KG1 (cell line): Measurements from ENCODE around the gene B4GALNT3.

Source experiments
- DNase-seq: peaks from one replicate; lab custom pipeline; 2025; lab: John Stamatoyannopoulos, UW

Gene B4GALNT3

DNA sequence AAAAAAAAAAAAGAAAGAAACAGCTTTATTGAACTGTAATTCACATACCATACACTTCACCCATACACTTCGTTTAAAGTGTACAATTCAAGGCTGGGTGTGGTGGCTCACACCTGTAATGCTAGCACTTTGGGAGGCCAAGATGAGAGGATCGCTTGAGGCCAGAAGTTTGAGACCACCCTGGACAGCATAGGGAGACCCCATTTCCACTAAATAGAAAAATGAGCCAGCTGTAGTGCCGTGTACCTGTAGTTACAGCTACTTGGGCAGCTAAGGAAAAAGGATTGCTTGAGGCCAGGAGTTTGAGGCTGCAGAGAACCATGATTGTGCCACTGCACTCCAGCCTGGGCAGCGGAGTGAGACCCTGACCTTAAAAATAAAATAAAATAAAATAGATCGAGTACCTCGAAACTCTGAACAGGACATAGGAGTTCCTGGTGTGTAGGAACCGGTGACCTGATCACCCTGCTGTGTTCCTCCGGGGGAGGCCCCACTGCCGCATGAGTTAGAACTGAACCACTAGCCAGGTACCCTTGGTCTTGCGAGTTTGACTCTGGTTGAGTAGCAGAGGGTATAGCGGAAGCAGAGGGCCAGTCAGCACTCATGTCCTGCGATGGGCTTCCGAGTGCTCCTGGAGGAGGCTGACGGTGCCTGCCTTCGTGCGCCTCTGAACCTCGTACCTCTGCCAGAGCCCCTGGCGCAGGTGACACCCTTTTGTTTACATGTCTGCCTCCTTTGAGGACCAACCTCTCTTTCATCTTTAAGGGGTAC lies 80.0 kb downstream of the B4GALNT3 start:
- no peak for DNase-seq

DNA sequence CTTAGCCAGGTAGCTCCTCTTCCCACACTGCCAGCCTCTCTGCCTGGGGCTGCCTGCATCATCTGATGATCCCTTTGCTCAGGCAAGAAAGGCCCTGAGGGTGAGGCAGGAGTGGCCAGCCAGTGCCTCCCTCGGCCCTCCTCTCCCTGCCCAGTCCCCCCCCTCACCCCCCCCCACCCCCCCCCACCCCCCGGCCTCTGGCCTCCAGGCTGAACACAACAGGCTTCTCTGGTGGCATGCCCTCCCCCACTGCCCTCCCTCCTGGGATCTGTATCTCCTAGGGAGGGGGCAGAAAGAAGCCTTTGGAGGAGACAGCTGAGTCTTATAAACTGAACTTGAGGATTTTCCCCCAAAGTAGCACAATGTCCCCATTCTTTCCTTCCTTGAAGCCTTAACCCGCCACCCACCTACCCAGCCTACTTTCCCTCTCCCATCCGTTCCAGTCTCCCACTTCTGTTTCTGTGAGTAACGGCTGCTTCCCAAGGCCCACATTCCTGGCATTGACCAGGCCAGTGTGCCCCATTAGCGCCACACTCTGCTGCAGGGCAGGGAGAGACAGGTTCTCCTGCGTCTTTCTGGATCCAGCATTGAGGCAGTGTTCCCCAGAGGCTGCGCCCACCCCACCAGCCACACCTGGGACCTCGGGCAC lies 82.1 kb downstream of the B4GALNT3 start:
- no peak for DNase-seq

DNA sequence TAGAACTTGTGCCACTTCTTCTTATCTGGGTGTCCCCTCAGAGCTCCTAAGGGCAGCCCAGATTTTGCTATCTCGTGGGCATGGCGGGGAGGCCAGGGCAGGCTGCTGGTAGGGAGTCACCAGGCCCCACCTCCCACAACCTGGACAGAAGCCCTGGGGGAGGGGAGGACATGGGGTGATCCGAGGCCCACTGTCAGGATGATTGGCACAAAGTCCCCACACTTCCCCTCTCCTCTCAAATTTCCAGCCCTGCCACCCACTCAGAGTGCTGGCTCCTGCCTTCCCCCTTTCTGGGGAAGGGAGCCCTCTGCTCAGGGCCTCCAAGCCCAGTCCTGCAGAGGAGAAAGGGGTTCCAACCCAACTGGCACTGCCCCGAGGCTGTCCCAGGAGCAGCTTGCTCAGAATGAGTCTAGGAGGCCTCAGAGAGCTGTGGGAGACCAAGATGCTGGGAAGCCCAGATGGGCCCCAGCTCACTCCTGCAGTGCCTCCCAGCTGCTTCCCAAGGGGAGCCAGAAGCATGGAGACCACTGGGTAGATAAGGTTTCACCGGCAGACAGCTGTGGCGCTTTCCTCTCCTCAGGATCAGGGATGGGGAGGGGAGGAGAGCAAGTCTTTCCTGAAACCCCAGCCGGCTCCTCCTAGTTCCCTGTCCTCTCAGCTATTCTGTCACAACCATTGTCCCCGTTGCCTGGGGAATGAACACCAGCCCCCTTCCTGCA lies 82.8 kb downstream of the B4GALNT3 start:
- no peak for DNase-seq

DNA sequence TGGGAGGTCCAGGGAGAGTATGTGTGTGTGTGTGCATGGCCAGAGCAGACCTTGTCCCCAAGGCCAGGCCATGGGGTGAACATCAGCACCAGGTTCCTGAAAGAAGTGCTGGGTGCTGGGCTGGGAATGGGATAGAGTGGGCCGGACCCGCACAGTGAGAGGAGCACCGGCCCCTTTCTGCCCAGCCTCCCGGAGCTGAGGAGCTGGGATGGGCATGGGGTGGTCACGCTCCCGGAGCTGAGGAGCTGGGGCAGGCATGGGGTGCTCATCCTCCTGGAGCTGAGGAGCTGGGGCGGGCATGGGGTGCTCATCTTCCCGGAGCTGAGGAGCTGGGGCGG lies 83.3 kb downstream of the B4GALNT3 start:
- DNase-seq = no peak

DNA sequence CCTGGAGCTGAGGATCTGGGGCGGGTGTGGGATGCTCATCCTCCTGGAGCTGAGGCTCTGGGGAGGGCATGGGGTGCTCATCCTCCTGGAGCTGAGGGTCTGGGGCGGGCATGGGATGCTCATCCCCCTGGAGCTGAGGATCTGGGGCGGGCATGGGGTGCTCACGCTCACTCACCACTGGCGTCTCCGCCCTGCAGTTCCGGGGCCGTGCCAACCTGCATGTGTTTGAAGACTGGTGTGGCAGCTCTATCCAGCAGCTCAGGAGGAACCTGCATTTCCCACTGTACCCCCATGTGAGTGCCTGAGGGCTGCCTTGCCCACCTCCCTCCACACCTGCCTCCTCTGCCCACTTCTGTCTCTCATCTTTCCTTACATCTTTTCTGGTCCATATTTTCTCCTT lies 84.4 kb downstream of the B4GALNT3 start:
- no peak for DNase-seq

DNA sequence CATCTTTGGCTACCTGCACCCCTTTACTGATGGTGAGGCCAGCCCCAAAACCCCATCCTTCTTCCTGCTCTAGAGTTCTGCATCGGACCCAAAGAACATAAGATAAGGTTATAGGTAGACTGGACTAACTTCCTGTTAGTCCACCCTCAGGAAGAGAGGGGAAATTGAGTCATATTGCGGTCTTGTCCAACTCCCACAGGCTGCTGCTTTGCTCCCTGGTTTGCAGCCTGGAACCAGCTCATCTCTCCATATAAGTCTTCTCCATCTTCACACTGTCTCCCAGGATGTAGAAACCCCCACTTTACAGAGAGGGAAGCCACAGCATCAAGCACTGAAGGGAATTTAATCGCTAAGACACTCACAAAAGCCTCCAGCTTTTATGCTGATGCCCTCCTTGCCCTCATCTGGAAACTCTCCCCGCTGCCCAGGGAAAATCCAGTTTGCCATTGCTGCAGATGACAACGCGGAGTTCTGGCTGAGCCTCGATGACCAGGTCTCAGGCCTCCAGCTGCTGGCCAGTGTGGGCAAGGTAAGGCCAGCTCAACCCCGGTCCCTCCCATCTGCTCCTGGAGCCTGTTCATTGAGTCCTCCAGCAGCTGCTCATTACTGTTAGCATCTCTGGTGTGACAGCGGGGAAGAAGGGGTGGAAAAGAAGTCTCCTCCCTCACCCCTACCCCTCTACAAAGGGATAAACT lies 85.3 kb downstream of the B4GALNT3 start:
- no peak for DNase-seq

DNA sequence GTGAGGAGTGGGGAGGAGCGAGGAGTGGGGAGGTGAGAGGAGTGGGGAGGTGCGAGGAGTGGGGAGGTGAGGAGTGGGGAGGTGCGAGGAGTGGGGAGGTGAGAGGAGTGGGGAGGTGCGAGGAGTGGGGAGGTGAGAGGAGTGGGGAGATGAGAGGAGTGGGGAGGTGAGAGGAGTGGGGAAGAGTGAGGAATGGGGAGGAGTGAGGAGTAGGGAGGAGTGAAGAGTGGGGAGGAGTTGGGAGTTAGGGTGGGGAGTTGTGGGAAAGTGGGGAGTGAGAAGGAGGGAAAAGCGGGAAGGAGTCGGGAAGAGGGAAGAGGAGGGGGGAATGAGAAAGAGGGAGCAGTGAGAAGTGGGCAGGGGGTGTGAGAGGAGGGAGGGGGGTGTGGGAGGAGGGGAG lies 86.1 kb downstream of the B4GALNT3 start:
- no peak for DNase-seq

DNA sequence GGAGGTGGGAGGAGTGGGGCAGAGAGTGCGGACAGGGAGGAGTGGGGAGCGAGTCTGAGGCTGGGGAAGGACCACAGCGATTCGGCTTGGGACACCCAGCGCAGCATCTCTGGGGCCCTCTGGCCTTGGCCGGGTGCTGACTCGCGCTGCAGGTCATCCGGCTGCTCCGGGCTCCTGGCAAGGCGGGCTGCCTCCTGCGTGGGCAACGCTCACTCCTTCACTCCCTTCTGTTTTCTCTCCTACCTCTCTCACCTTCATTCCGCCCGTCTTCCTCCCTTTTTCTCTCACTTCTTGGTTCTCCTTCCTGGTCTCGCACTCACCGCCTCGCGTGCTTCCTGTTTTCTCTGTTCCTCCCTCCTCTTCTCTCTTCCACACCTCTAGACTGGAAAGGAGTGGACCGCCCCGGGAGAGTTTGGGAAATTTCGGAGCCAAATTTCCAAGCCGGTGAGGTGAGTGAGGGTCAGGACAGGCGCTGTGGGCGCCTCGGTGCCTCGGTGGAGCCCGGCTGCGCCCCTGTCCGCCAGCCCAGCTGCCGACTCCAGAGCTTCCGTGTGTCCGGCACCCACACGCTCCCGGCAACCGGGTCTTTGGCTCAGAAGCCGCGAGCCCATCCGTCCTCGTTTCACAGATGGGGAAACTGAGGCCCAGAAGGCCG lies 86.7 kb downstream of the B4GALNT3 start:
- DNase-seq = no peak

DNA sequence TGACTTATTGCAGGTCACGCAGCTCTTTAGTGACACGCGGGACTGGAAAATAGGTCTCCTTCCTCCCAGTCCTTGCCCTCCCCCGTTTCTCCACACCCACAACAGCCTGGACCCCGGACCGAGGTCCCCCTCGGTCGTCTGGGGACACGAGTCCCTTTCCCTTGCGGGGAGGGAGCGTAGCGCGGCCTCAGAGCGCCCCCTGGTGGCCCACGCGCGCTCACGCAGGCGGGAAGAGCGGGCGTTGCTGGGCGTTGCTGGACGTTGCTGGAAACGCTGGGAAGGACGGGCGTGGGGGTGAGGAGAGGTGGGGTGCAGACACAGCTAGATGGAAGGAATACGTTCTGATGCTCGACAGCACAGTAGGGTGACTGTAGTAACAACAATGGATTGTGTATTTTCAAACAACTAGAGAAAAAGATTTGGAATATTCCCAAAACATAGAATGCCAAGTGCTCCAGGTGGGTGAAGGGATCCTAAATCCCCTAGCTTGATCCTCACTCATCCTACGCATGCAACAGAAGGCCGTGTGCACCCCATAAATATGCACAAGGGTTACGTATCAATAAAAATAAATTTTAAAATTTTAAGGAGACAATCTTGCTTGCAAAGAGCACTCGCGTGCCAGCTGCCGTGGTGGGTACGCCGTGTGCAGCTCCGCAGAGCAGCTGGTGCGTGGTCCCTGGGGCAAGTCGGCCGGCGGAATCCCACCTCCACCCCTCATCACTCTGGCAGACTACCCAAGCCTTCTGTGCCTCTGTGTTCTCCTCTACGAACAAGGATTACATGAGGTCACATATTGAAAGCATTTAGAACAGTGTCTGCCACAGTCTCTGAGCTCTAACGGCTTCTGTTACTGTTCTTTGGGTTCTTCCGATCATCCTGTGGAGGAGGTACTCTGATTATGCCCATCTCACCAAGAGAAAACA lies 87.4 kb downstream of the B4GALNT3 start:
- DNase-seq = no peak

DNA sequence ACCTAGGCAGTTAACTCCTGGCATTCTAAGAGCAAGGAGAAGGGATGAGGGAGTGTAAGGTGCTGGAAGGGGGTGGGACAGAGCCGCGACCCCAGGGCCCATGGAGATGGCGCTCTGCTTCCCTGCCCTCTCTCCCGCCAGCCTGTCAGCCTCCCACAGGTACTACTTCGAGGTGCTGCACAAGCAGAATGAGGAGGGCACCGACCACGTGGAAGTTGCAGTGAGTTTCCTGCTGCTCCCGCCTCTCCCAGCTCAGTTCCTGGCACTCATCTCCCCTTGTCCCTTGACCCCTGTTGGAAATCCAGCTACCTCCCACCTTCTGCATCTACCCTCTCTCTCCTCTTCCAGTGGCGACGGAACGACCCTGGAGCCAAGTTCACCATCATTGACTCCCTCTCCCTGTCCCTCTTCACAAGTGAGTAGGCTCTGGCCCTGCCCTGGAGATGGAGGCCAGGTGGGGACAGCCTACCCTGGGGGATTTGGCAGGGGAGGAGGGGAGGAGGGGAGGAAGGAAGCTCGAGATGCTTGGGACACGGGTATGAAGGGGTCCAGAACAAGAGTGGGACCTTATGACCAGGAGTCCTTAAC lies 88.2 kb downstream of the B4GALNT3 start:
- no peak for DNase-seq

DNA sequence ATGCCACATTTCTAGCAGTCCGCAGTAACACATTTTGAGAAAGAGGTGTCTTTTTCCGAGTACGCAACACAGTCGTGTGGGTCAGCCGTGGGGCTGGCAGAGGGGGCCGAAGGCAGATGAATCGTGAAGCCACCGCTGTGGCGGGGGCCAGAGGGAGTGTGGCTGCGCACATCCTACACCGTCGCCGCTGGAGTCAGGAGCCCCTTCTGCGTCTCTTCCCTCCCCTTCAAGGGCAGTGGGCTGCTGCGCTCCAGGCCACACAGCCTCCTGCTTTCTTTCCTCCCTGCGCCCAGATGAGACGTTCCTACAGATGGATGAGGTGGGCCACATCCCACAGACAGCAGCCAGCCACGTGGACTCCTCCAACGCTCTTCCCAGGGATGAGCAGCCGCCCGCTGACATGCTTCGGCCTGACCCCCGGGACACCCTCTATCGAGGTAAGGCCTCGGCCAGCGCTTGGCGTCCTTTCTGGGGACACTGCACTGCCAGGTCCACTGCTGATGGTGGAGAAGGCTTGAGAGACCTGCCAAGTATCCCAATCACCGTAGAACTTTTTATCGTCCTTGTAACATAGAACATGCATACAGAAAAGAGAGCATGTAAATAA lies 89.8 kb downstream of the B4GALNT3 start:
- no peak for DNase-seq

DNA sequence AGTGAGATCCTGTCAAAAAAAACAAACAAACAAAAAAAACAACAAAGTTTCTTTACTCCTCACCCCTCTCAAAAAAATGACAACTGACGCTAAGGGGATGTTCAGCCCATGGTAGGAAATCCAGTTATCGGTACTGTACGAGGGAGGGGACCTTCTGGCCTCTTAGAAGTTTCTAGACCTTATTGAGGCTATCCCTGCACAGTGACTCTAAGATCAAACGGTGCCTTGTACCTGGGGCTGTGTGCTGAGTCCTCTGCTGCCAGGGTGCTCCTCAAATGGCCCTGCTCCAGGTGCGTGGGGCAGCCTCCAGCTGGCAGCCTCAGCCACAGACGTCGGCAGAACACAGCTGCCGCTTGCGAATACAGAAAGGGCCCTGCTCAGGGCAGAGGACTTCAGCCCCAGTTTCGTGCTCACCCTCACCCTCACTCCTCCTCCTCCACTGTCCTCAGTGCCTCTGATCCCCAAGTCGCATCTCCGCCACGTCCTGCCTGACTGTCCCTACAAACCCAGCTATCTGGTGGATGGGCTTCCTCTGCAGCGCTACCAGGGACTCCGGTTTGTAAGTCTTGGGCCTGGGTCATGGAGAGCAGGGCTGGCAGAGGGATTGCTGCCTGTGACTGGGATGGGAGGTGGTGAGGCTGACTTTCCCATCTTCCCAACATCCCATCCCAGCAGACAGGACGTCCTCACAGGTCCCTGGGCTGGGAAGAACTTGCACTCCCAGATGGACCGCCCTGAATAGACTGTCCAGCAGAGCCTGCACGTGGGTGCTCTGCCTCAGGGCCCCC lies 90.9 kb downstream of the B4GALNT3 start:
- DNase-seq = no peak

DNA sequence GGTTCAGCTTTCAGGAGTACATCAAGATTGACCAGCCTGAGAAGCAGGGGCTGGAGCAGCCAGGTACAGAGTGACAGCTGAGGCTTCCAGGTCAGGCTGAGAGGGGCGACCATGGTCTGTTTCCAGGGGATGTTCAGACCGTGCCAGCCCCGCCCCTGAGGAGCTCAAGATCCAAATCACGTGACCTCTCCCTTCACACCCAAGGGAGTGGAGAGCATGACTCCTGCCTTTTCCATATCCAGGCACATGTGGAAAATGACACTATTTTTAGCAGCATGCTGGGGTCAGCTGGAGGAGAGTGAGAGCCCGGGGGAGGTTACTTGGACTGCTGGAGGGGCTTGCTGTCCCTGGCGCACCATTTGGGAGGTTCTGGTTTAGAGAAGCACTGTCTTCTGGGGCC lies 92.7 kb downstream of the B4GALNT3 start:
- no peak for DNase-seq

DNA sequence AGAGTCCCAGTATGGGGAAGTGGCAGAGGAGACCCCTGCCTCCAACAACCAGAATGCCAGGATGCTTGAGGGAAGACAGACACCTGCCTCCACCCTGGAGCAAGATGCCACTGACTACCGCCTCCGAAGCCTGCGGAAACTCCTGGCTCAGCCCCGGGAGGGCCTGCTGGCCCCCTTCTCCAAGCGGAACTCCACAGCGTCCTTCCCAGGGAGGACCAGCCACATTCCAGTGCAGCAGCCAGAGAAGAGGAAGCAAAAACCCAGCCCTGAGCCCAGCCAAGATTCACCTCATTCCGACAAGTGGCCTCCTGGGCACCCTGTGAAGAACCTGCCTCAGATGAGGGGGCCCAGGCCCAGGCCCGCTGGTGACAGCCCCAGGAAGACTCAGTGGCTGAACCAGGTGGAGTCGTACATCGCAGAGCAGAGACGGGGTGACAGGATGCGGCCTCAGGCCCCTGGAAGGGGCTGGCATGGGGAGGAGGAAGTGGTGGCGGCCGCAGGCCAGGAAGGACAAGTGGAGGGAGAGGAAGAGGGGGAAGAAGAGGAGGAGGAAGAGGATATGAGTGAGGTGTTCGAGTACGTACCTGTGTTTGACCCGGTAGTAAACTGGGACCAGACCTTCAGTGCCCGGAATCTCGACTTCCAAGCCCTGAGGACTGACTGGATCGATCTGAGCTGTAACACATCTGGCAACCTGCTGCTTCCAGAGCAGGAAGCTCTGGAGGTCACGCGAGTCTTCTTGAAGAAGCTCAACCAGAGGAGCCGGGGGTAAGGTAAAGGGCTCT lies 93.7 kb downstream of the B4GALNT3 start:
- peak; percentile 67 for DNase-seq

DNA sequence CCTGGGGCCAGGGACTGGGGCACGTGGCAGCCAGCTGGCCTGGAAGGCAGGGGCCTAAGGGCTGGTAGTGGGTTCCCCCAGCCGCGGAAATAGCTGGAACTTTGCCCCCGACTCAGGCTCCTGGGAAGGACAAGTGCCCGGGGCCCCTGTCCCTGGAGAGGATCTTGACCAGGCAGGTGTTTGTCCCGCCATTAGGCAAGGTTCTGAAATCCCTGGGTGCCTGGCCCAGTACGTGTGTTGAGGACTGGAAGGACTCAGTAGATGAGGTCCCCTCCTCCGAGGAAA lies 94.2 kb downstream of the B4GALNT3 start:
- no peak for DNase-seq

DNA sequence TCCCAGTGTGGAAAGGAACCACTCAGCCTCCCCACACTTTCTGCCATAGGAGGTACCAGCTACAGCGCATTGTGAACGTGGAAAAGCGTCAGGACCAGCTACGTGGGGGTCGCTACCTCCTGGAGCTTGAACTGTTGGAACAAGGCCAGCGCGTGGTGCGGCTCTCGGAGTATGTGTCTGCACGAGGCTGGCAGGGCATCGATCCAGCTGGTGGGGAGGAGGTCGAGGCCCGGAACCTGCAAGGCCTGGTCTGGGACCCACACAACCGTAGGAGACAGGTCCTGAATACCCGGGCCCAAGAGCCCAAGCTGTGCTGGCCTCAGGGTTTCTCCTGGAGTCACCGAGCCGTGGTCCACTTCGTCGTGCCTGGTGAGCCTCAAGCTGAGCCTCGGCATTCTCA lies 96.8 kb downstream of the B4GALNT3 start:
- no peak for DNase-seq

DNA sequence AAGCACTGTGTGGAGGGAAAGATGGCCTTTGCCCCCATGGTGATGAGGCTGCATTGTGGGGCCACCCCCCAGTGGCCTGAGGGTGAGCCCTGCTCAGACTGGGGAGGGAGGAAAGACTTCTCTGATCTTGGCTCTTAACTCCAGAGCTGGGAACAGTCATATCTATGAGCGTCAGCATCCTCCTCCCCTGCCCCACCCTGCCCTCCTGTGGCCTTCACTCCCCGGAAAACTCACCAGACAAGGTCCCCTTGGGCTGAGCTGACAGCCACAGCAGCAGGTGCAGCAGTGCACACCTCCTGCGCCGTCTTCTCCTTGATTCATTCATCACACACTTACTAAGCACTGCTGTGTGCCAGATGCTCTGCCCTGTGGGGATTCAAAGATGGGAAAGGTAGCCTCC lies 98.8 kb downstream of the B4GALNT3 start:
- no peak for DNase-seq

DNA sequence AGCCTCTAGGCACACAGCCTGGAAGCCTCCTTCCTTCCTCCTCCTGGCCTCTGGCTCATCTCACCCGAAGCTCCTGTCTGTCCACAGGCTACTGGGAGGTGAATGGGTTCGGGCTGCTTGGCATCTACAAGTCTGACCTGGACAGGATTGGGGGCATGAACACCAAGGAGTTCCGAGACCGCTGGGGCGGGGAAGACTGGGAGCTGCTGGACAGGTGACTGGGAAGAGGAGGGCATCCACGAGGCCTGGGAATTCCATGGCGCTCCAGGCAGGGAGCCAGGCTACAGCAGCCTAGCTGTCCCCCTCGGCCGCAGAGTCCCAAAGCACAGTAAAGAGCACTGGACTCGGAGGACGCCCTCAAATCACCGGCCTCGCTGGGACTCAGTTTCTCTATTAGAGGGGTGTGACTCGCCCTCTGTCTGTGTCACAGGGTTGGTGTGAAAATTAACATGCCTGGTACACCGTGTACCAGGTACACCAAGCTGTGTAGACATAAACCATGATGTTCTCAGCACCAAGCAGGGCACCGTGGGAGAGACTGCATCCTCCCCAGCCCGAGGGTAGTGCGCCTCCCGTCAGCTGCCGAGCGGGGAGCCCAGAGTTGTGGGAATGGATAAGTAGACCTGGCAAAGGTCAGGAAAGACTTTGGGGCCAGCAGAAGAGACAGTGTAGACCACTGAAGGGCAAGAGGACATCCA lies 99.6 kb downstream of the B4GALNT3 start:
- DNase-seq = no peak
